Astrocyte (in vitro differentiated cells and primary cell): ENCODE measurements around the gene AKAP13.

Experiments
- CTCF ChIP-seq: IDR thresholded peaks from 2 replicates; pipeline ENCODE4 v1.5.1; 2011; ENCODE audit warnings: low read depth, mild to moderate bottlenecking, inconsistent platforms, low read length, moderate library complexity; ENCODE audit not compliant: insufficient read depth
- EZH2 ChIP-seq: IDR thresholded peaks from 2 replicates; pipeline ENCODE4 v1.6.1; 2012; ENCODE audit warnings: mild to moderate bottlenecking, low read length, inconsistent platforms; ENCODE audit not compliant: insufficient read depth

- TF ChIP-seq CTCF = no peak
- TF ChIP-seq EZH2 = no peak
Observed at GRCh38 chr15:85597155-85597815, 216.9 kb downstream of the AKAP13 start.
